Measurements from ENCODE around the gene TCF4. TPM values are rescaled to one million over a fixed set of nuclear protein-coding genes. Genes with fewer than 3 reads are reported as not detected.

TCF4 gene
- total RNA-seq, 1 donor from 2014 or later: 7.2 TPM

DNA sequence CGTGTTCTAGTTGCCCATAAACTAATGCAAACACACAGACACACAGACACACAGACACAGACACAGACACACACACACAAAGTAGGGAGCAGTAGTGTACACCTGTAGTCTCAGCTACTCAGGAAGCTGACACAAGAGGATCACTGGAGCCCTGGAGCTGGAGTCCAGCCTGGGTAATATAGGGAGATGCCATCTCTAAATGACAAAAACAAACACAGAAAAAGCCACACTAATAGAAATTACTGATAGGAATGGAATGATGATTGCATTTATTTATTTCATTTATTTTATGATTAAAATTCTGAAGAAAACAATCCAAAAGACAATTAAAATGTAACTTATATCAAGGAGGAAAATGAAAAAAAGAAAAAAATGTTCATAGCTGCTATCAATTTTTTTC is 30.8 kb downstream of the TCF4 start:
- TF ChIP-seq, protein P1, sequence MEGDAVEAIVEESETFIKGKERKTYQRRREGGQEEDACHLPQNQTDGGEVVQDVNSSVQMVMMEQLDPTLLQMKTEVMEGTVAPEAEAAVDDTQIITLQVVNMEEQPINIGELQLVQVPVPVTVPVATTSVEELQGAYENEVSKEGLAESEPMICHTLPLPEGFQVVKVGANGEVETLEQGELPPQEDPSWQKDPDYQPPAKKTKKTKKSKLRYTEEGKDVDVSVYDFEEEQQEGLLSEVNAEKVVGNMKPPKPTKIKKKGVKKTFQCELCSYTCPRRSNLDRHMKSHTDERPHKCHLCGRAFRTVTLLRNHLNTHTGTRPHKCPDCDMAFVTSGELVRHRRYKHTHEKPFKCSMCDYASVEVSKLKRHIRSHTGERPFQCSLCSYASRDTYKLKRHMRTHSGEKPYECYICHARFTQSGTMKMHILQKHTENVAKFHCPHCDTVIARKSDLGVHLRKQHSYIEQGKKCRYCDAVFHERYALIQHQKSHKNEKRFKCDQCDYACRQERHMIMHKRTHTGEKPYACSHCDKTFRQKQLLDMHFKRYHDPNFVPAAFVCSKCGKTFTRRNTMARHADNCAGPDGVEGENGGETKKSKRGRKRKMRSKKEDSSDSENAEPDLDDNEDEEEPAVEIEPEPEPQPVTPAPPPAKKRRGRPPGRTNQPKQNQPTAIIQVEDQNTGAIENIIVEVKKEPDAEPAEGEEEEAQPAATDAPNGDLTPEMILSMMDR (conservative IDR thresholded peaks at IDR 0.05; ENCODE audit: low read depth, low read length): no peak
- H3K4me3 ChIP-seq (ENCODE audit: low read depth, low read length): no peak overlapping the region
- no peak for DNase-seq (ENCODE audit: low read depth)

DNA sequence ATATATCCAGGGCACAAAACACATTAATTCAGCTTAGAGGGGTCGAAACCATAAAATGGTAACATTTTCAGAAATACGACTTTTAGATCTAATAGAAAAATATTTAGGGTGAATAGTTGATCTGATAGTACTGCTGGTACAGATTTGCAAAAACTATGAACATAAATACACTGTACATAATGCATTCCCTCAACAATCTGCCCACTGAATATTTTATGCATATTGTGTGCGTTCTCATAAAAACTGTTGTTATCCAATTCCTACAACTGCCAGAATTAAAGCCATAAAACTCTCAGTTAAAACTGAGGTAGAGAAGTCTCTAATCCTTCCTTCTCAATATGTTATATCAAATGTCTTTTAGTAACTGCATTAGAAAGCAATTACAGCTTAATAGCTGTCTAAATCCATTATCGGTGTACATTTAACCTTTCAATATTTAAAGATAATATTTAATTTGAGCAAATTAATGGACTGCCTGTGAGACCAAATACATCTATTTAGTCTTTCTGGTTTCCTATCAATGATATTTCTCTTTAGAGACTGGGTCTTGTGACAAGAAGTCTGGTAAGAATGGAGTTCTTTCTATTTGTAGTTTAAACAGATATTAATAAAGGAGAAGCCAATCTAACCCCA is 32.5 kb downstream of the TCF4 start:
- H3K4me3 ChIP-seq (ENCODE audit: low read depth, low read length): no peak overlapping the region
- DNase-seq (ENCODE audit: low read depth): no peak
- TF ChIP-seq, protein P1 (conservative IDR thresholded peaks at IDR 0.05; ENCODE audit: low read depth, low read length): no peak

DNA sequence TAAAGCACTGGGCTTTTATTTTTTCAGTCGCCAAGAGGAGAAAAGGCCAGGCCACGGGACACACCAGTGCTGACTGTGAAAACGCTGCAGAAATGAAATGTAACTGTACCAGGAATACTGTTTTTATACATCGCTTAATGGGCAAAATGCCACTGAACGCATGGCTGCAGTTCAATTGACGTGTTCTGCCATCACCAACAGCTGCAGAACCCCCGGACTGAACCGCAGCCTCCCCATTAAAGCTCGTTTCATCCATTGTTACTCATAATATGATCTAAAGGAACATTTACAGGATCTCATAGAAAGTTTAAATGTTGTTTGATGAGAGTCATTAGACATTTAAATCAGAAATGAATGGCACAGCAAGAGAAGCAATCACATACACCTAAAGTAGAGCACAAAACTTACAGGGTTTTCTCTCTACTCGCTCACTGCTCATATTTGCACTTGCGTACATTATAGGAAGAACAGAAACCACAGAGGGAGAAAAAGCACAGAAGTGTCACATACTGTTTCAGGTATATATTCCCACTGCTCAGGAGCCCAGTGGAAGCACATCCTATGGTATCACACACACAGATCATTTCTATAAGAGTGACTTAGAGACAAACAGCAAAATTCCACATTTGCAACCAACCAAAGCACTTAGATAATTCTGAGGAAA is 35.3 kb downstream of the TCF4 start:
- TF ChIP-seq, protein P1 (conservative IDR thresholded peaks at IDR 0.05; ENCODE audit: low read depth, low read length): no peak
- H3K4me3 ChIP-seq (ENCODE audit: low read depth, low read length): no peak overlapping the region
- no peak for DNase-seq (ENCODE audit: low read depth)

DNA sequence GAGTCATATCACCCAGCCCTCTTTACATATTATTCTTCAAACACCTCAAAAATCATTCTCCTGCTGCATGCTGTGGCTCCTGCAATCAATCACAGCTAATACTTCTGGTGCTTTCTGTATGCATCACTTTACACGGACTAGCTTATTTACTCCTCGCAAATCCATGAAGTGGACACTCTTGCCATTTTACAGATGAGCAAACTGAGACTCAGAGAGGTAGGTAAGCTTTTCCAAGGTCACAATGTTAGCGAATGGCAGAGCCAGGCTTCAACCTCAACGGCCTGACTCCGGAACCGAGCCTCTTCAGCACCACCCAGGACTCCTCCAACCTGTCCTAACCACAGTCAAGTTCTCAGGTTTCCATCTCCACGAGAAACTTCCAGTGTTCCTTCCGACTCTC is 36.8 kb downstream of the TCF4 start:
- TF ChIP-seq, protein P1 (conservative IDR thresholded peaks at IDR 0.05; ENCODE audit: low read depth, low read length): no peak
- H3K4me3 ChIP-seq (ENCODE audit: low read depth, low read length): no peak overlapping the region
- no peak for DNase-seq (ENCODE audit: low read depth)

DNA sequence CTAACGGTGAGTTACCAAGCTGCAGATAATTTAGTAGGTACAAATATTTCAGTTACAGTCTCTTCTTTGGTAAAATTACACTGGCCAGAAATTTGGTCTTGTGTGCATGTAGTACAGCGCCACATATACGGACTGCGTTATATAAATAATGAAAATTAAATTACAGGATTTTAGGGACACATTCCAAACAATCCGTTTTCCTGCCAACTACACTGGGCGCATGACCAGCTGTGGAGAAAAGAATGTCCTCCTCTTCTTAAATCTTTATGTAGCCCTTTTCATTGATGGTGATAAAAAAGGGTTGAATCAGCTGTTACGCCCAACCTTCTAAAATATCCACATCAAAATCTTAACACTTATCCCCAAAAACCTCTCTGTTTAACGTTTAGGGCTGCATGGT is 37.5 kb downstream of the TCF4 start:
- no peak for DNase-seq (ENCODE audit: low read depth)
- no peak overlapping the region for H3K4me3 ChIP-seq (ENCODE audit: low read depth, low read length)
- TF ChIP-seq, protein P1 (conservative IDR thresholded peaks at IDR 0.05; ENCODE audit: low read depth, low read length): no peak

DNA sequence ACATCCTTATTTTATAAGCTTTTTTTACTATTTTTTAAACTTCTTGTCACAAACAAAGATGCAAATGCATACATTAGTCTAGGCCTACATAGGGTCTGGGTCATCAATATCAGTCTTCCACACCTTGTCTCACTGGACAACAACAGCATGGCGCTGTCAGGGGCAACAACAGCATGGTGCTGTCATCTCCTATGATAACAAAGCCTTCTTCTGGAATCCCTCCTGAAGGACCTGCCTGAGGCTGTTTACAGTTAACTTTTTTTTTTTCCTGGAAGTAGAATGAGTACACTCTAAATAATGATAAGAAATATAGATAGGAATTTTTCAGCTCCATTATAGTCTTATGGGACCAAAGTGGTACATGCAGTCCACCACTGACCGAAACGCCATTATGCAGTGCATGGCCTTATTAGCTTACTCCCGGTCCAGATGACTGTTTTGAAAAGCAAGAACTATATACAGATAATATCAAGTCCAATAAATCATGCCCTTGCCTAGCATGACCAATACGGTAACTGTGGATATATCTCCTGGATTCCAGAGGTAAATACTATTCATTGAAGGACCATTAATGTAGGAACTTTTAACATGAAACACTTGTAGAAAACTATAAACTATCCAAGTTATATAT is 38.4 kb downstream of the TCF4 start:
- no peak overlapping the region for H3K4me3 ChIP-seq (ENCODE audit: low read depth, low read length)
- DNase-seq (ENCODE audit: low read depth): no peak
- TF ChIP-seq, protein P1 (conservative IDR thresholded peaks at IDR 0.05; ENCODE audit: low read depth, low read length): no peak

Measured in epithelial cell of proximal tubule (primary cell).